GM23248 (cell line): Measurements from ENCODE around the gene ST3GAL6.

ENCODE experiments used
- EZH2 ChIP-seq: fragments of 200-600 bp; sonication (generic); IDR thresholded peaks from 2 replicates; pipeline ENCODE4 v1.6.1; 2018; ENCODE audit warnings: antibody characterized with exemption, mild to moderate bottlenecking; ENCODE audit not compliant: insufficient read depth, poor library complexity, severe bottlenecking
- EZH2phosphoT487 ChIP-seq: fragments of 200-600 bp; sonication (generic); IDR thresholded peaks from 2 replicates; pipeline ENCODE4 v1.6.1; 2018; ENCODE audit warnings: antibody characterized with exemption, moderate library complexity, mild to moderate bottlenecking, low read depth; ENCODE audit not compliant: insufficient read depth

- TF ChIP-seq EZH2phosphoT487 (no peak), EZH2 (no peak)
These were observed 27.8 kb upstream of the ST3GAL6 start for GRCh38 chr3:98735296-98735695.
